ENCODE data around the gene RUNX2. TPM values are rescaled to one million over a fixed set of nuclear protein-coding genes. Genes with fewer than 3 reads are reported as not detected.

The RUNX2 gene
- total RNA-seq, 1 experiment from 2014 or later: 3.8 TPM

DNA sequence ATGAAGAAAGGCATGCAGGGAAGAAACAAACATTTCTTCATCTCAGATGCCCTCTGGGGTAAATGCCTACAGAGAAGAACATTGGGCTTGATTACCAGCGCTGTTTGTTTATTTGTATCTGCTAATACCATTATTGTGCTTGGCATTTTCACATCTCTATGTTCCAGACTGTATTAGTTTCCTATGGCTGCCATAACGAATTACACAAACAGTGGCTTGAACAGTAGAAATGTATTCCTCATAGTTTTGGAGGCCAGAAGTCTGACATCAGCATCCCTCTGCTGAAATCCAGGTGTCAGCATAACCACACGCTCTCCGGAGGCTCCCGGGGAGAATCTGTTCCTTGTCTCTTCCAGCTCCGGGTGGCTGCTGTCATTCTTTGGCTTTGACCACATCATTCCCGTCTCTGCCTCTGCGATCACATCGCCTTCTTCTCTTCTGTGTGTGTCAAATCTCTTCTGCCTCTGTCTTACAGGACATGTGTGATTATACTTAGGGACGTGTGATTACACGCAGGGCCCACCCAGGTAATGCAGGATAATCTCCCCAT lies 291.2 kb downstream of the RUNX2 start:
- Histone ChIP-seq H3K27me3 (ENCODE audit: low read length) (no peaks in the 10 kb centered on the region), H4K20me1 (ENCODE audit: low read length) (no peaks in the 10 kb centered on the region), H3K9ac (ENCODE audit: low read length) (no peak overlapping the region), H3K9me2 (replicated peaks; ENCODE audit: low read length) (no peaks in the 10 kb centered on the region), H3F3A (ENCODE audit: low read length, unreplicated experiment) (no peaks in the 10 kb centered on the region), H3K4me1 (ENCODE audit: insufficient read depth, low read length) (peaks cover 14% of the 10 kb centered on the region), H3K79me2 (ENCODE audit: low read length) (no peaks in the 10 kb centered on the region), H3K4me3 (ENCODE audit: low read length) (no peak overlapping the region), H3K27ac (ENCODE audit: low read length) (no peak overlapping the region), H3K36me3 (ENCODE audit: low read depth, low read length) (no peaks in the 10 kb centered on the region), H3K9me3 (ENCODE audit: low read length) (no peaks in the 10 kb centered on the region), H3K4me2 (ENCODE audit: low read length) (no peak overlapping the region), H2AFZ (ENCODE audit: low read length) (no peak overlapping the region)
- POLR2A ChIA-PET (ENCODE audit: unreplicated experiment): no interaction called here
- intact Hi-C loops (cut with micrococcal nuclease): no loop called here
- no TSS peak for BruUV-seq (replicated peaks)
- TF ChIP-seq EZH2 (IDR thresholded peaks at IDR 0.05; ENCODE audit: low read length, unreplicated experiment) (no peak), EZH2phosphoT487 (IDR thresholded peaks at IDR 0.05; ENCODE audit: borderline replicate concordance, low read length) (no peak)
- TF ChIP-seq, protein P1, sequence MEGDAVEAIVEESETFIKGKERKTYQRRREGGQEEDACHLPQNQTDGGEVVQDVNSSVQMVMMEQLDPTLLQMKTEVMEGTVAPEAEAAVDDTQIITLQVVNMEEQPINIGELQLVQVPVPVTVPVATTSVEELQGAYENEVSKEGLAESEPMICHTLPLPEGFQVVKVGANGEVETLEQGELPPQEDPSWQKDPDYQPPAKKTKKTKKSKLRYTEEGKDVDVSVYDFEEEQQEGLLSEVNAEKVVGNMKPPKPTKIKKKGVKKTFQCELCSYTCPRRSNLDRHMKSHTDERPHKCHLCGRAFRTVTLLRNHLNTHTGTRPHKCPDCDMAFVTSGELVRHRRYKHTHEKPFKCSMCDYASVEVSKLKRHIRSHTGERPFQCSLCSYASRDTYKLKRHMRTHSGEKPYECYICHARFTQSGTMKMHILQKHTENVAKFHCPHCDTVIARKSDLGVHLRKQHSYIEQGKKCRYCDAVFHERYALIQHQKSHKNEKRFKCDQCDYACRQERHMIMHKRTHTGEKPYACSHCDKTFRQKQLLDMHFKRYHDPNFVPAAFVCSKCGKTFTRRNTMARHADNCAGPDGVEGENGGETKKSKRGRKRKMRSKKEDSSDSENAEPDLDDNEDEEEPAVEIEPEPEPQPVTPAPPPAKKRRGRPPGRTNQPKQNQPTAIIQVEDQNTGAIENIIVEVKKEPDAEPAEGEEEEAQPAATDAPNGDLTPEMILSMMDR (conservative IDR thresholded peaks at IDR 0.05; ENCODE audit: low read depth, low read length): no peak
- DNase-seq (no peak), ATAC-seq (no peak)
- CTCF ChIA-PET: no interaction called here

DNA sequence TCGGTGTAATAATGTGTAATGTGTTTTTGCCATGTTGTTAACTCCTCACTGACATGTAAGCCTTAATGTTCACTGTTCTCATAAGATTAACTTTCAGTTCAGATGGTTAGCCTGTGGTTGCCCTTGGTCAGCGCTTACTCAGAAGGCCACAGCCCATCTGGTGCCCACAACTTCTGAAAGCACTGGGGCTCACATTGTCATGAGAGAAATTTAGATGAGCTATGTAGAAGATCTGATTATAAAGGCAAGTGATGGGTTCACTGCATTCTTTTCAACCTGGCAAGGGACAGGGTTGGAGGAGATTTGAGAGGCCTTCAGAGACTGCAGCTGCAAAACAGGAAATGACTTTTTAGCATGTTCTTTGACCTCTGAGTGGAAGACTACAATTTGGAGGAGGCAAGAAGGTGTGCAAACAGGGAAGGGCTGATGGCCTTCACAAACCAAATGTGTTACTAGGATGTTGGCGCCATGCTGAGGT lies 291.9 kb downstream of the RUNX2 start:
- Histone ChIP-seq H3K79me2 (ENCODE audit: low read length) (no peaks in the 10 kb centered on the region), H3K27ac (ENCODE audit: low read length) (no peak overlapping the region), H3F3A (ENCODE audit: low read length, unreplicated experiment) (no peaks in the 10 kb centered on the region), H3K9ac (ENCODE audit: low read length) (no peak overlapping the region), H3K36me3 (ENCODE audit: low read depth, low read length) (no peaks in the 10 kb centered on the region), H2AFZ (ENCODE audit: low read length) (no peak overlapping the region), H3K9me3 (ENCODE audit: low read length) (no peaks in the 10 kb centered on the region), H3K4me1 (ENCODE audit: insufficient read depth, low read length) (peaks cover 14% of the 10 kb centered on the region), H3K9me2 (replicated peaks; ENCODE audit: low read length) (no peaks in the 10 kb centered on the region), H3K27me3 (ENCODE audit: low read length) (no peaks in the 10 kb centered on the region), H4K20me1 (ENCODE audit: low read length) (no peaks in the 10 kb centered on the region), H3K4me3 (ENCODE audit: low read length) (no peak overlapping the region), H3K4me2 (ENCODE audit: low read length) (no peak overlapping the region)
- BruUV-seq (replicated peaks): no TSS peak
- CTCF ChIA-PET: no interaction called here
- ATAC-seq: no peak
- DNase-seq: no peak
- intact Hi-C loops (cut with micrococcal nuclease): no loop called here
- TF ChIP-seq, protein P1 (conservative IDR thresholded peaks at IDR 0.05; ENCODE audit: low read depth, low read length): no peak
- no peak for TF ChIP-seq EZH2 (IDR thresholded peaks at IDR 0.05; ENCODE audit: low read length, unreplicated experiment)
- no peak for TF ChIP-seq EZH2phosphoT487 (IDR thresholded peaks at IDR 0.05; ENCODE audit: borderline replicate concordance, low read length)
- POLR2A ChIA-PET (ENCODE audit: unreplicated experiment): no interaction called here

DNA sequence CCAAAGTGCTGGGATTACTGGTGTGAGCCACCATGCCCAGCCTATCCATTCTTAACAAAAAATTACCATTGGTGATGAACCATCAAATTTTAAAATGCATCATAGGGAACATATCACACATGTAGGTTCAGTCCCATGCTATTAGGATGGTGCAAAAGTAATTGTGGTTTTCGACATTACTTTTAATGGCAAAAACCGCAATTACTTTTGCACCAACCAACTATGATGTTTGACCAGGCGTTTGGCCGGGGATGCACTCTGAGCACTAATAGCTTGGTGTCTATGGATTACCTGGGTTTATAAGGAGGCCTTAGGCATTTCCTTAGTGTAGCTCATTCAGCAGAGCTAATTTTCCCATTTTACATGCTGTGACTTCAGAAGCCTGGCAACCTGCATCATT lies 296.1 kb downstream of the RUNX2 start:
- CTCF ChIA-PET: no interaction called here

More for the DNA sequence above, 296.1 kb downstream of the RUNX2 start:
- POLR2A ChIA-PET (ENCODE audit: unreplicated experiment): interaction anchor here (0.6 kb wide), 1 partner anchor 90 kb away, joined by 4 read pairs; no protein-coding TSS in a partner anchor
- DNase-seq (no peak), ATAC-seq (no peak)
- no TSS peak for BruUV-seq (replicated peaks)
- no peak for TF ChIP-seq EZH2 (IDR thresholded peaks at IDR 0.05; ENCODE audit: low read length, unreplicated experiment)
- no peak overlapping the region for H3K4me2 ChIP-seq (ENCODE audit: low read length)
- no peak overlapping the region for H3K27ac ChIP-seq (ENCODE audit: low read length)
- H3K9me2 ChIP-seq (replicated peaks; ENCODE audit: low read length): no peaks in the 10 kb centered on the region
- H3K9me3 ChIP-seq (ENCODE audit: low read length): no peaks in the 10 kb centered on the region
- intact Hi-C loops (cut with micrococcal nuclease): no loop called here
- no peaks in the 10 kb centered on the region for H3K79me2 ChIP-seq (ENCODE audit: low read length)
- H3K36me3 ChIP-seq (ENCODE audit: low read depth, low read length): no peaks in the 10 kb centered on the region
- H3K4me3 ChIP-seq (ENCODE audit: low read length): no peak overlapping the region
- H4K20me1 ChIP-seq (ENCODE audit: low read length): no peaks in the 10 kb centered on the region
- peaks cover 24% of the 10 kb centered on the region for H3K4me1 ChIP-seq (ENCODE audit: insufficient read depth, low read length)
- H3F3A ChIP-seq (ENCODE audit: low read length, unreplicated experiment): no peaks in the 10 kb centered on the region
- H3K27me3 ChIP-seq (ENCODE audit: low read length): no peaks in the 10 kb centered on the region
- H3K9ac ChIP-seq (ENCODE audit: low read length): no peak overlapping the region
- H2AFZ ChIP-seq (ENCODE audit: low read length): no peak overlapping the region

Data from PC-3 (cell line).